ENCODE data around the gene FLRT2. TPM values are rescaled to one million over a fixed set of nuclear protein-coding genes. Genes with fewer than 3 reads are reported as not detected.

FLRT2 gene
- total and polyA plus RNA-seq, 11 donors: 0.61 to 41.9 (median 3.1) TPM

GRCh38 chr14:85590784-85591183 lies 60.8 kb downstream of the FLRT2 start:
- Histone ChIP-seq H3K4me1 (no peaks in the 10 kb centered on the region), H3K27ac (no peak overlapping the region), H3K36me3 (peaks cover 0 to 4% (median 0%) of the 10 kb centered on the region in 9 donors), H3K9me3 (peaks cover 0 to 12% (median 0%) of the 10 kb centered on the region in 12 donors), H3K4me3 (no peak overlapping the region), H3K27me3 (no peaks in the 10 kb centered on the region)
- TF ChIP-seq CTCF (IDR thresholded peaks at IDR 0.05): no peak
- no peak for TF ChIP-seq POLR2A (IDR thresholded peaks at IDR 0.05)
- intact Hi-C loops (cut with DNase I): no loop called here
- DNase-seq (no peak), ATAC-seq (no peak)

- Histone ChIP-seq H3K27me3 (no peaks in the 10 kb centered on the region), H3K4me3 (no peak overlapping the region), H3K4me1 (no peaks in the 10 kb centered on the region), H3K27ac (no peak overlapping the region), H3K36me3 (no peaks in the 10 kb centered on the region), H3K9me3 (peaks cover 0 to 12% (median 0%) of the 10 kb centered on the region in 12 donors)
- 93 to 97% (median 95%) methylated on average over 3 of the region's 3 CpGs for WGBS, 4 donors
- ATAC-seq: no peak
- intact Hi-C loops (cut with DNase I): no loop called here
- TF ChIP-seq CTCF (IDR thresholded peaks at IDR 0.05) (no peak), POLR2A (IDR thresholded peaks at IDR 0.05) (no peak)
- no peak for DNase-seq
Observed at GRCh38 chr14:85594217-85594616, 64.3 kb downstream of the FLRT2 start.

- intact Hi-C loops (cut with DNase I): no loop called here
- 73 to 83% (median 79%) methylated on average over 10 of the region's 10 CpGs for WGBS, 4 donors
Observed at GRCh38 chr14:85595981-85596380, 66.0 kb downstream of the FLRT2 start.

GRCh38 chr14:85596562-85596961 lies 66.6 kb downstream of the FLRT2 start:
- no peak overlapping the region for H3K4me3 ChIP-seq
- H3K36me3 ChIP-seq: no peaks in the 10 kb centered on the region
- H3K9me3 ChIP-seq: no peaks in the 10 kb centered on the region
- ATAC-seq (no peak), DNase-seq (no peak)
- no peak overlapping the region for H3K27ac ChIP-seq
- intact Hi-C loops (cut with DNase I): no loop called here
- no peak for TF ChIP-seq CTCF (IDR thresholded peaks at IDR 0.05)
- peaks cover 0 to 7% (median 0%) of the 10 kb centered on the region in 12 donors for H3K4me1 ChIP-seq
- WGBS, 4 donors: 93 to 95% (median 94%) methylated on average over 4 of the region's 4 CpGs
- no peaks in the 10 kb centered on the region for H3K27me3 ChIP-seq

More at GRCh38 chr14:85595981-85596380, 66.0 kb downstream of the FLRT2 start:
- ATAC-seq (no peak), DNase-seq (no peak)
- Histone ChIP-seq H3K27ac (no peak overlapping the region), H3K4me1 (peaks cover 0 to 1% (median 0%) of the 10 kb centered on the region in 12 donors), H3K9me3 (no peaks in the 10 kb centered on the region), H3K27me3 (no peaks in the 10 kb centered on the region), H3K36me3 (no peaks in the 10 kb centered on the region), H3K4me3 (no peak overlapping the region)
- TF ChIP-seq CTCF (IDR thresholded peaks at IDR 0.05) (no peak), POLR2A (IDR thresholded peaks at IDR 0.05) (no peak)
